GM21529 (cell line): Measurements from ENCODE around the gene POU6F1.

Experiments
- ATAC-seq: cut with Tn5 transposase; IDR thresholded peaks from one replicate; pipeline ENCODE4 v1.9.1; 2021; ENCODE audit not compliant: unreplicated experiment

POU6F1 gene

GRCh38 chr12:51198568-51199365 is 19.1 kb downstream of the POU6F1 start:
- no peak for ATAC-seq

- no peak for ATAC-seq
Measured at GRCh38 chr12:51197736-51198567, 19.9 kb downstream of the POU6F1 start.

- no peak for ATAC-seq
Measured at GRCh38 chr12:51196547-51196946, 21.3 kb downstream of the POU6F1 start.

DNA sequence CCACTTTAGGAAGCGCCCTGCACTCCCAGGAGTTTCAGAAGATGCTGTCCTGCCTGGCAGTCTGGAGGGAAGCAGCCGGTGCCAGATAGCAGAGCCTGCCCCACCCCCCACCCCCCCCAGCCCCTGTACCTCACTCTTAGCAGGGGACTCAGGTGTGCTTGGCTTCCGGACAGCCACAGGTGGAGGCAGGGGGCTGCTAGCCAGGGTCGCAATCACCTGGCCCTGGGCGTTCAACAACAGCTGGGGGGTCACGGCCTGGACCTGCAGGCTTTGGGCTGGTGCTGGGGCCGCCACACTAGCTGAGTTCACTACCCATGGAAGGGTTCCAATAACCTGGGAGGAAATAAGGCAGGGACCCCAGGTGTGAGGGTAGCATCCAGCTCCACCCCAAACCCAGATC is 22.0 kb downstream of the POU6F1 start:
- ATAC-seq = no peak

DNA sequence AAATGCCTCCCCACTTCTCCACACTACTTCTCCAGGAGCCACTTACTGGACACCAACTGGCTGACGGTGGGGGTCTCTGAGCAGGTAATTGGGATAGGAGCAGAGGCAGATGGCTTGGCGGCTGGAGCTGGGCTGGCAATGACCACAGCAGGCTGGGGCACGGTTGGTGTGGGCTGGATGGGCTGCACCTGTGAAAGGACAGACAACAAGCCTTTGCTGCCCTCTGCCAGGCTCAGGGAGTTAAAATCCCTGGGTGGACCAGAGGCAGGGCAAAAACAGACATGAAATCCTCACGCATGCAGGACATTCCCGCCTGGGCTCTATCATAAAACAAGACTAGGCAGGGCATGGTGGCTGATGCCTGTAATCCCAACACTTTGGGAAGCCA is 25.6 kb downstream of the POU6F1 start:
- no peak for ATAC-seq

GRCh38 chr12:51191516-51192283 is 26.2 kb downstream of the POU6F1 start:
- ATAC-seq = no peak

- ATAC-seq = no peak
Measured at GRCh38 chr12:51190820-51191219, 27.0 kb downstream of the POU6F1 start.

DNA sequence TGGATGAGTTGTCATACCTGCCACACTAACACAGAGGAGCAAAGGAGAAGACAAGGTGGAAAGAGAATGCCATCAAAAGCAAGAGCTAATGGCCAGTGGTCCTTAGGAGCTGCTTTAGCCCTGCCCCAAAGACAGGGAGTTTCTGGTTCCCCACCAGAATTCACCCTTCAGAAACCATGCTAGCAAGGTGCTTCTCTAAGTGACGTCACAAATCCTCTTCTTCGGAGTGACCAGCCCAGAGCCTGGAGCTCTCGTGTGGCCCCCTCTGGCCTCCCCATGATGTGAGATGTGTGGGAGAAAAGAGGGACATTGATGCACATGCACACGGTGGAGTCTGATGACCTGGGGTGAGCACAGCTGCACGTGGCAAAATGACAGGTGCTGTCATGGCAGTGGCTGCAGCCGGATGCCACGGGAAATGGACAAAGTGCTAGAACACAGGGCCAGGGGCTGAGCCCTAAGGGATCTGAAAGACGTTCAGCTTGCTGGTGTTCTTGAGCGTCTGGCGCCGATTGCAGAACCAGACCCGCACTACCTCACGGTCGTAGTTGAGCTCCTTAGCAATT is 28.0 kb downstream of the POU6F1 start:
- ATAC-seq = no peak

- peak; percentile 71 for ATAC-seq
Measured at GRCh38 chr12:51188359-51189051, 29.4 kb downstream of the POU6F1 start.

- no peak for ATAC-seq
Measured at GRCh38 chr12:51187370-51187987, 30.4 kb downstream of the POU6F1 start.

DNA sequence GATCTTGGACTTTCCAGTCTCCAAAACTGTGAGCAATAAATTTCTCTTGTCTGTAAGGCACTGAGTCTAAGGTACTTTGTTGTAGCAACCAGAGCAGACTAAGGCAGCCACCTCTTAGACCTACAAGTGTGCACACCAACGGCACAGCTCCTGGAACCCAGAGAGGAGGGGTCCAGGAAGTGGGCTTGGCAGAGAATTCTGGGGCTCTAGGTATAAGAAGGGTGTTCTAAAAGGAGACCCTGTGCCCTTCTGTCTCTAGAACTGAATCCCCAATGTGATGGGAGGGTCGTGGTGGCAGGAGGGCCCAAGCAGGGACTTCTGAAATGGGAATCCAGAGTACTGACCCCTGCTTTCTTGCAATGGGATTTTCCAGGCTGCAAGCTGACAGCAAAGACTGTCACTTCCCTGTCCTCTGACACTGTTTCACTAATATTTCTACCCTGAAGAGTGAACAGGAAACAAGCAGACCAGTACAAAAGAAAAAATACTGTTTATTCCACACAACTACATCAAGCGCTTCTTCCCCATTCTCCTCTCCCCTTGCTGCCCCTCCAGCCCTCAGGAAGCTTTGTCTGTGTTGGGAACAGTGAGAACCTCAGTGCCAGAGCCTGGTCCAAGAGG is 31.3 kb downstream of the POU6F1 start:
- ATAC-seq = no peak

- ATAC-seq = no peak
Measured at GRCh38 chr12:51185171-51185717, 32.6 kb downstream of the POU6F1 start.

DNA sequence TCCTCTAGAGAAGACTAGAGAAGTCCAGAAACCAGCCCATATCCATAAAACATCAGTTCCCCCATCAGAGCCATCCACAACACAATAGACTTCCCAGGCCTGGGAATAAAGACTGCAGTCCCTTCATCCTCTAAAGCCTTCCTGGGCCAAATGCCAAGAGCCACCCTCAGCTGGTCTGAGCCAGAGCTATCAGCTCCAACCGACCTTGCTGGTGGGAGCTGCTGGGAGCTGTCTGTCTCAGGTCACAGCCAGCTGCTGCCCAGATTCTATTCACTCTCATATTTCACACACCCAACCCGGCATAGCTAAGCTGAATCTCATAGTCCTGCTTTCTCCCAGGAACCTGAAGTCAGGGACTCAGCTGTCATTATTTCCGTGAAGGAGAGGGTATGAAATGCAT is 34.0 kb downstream of the POU6F1 start:
- ATAC-seq = no peak

GRCh38 chr12:51183349-51183748 is 34.5 kb downstream of the POU6F1 start:
- no peak for ATAC-seq

GRCh38 chr12:51181558-51181957 is 36.3 kb downstream of the POU6F1 start:
- no peak for ATAC-seq

GRCh38 chr12:51177897-51178296 is 40.0 kb downstream of the POU6F1 start:
- no peak for ATAC-seq

- no peak for ATAC-seq
Measured at GRCh38 chr12:51174501-51174900, 43.4 kb downstream of the POU6F1 start.

DNA sequence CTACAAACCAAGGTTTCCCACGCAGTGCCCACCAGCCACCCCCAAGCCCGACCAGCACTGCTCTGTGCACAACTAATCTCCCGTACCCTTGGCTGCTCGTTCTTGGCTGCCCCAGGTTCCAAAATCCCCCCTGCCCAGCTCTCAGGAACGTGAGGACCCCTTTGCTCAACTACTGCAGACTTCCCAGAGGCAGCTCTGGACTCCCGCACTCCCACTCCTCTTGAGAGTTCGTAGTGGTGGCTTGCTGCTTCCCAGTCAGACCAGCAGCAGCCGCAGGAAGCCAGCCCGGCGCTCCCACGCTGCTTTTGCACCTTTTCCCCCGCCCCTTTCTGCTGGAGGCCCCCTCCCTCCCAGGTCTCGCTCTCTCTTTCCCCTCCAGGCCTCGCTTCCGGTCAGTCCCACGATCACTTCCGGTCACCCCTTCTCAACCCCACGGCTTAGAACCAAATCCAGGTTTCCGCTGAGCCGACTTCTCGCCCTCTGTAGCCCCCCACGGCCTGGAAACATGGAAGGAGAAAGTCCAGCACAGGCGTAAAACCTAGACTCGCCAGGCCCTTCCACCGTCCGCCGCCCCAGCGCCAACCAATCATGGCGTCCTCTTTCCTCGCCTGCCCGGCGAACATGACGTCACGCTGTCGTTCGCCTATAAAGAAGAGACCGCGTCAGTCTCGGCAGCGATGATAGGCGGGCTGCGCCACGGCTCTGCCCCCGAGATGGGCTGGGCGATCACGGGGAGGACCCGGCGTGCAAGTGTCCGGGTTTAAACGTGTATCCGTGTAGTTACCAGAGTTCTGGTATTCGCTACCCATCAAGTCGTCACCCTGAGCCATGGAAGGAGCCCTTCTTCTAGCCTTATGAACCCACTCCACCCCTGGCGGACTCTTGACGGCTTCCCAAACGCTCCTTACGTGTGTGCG is 45.1 kb downstream of the POU6F1 start, which contains the start of gene TFCP2:
Gene TFCP2, minus strand, starts transcription at position 621 of the 917 bp plus-strand sequence. CDS start 713 bp downstream, outside the sequence.
- peak; percentile 93 for ATAC-seq
